GM18505 (cell line): ENCODE measurements around the gene FOSL2.

ENCODE experiments used
- ATAC-seq: cut with Tn5 transposase; IDR thresholded peaks from one replicate; pipeline ENCODE4 v1.9.1; 2021; ENCODE audit not compliant: unreplicated experiment
- POLR2A ChIP-seq: IDR thresholded peaks from 4 replicates; pipeline ENCODE4 v1.6.1; 2011; ENCODE audit warnings: borderline replicate concordance; ENCODE audit not compliant: insufficient read depth, insufficient read length; ENCODE audit errors: extremely low read depth

FOSL2 gene

GRCh38 chr2:28411956-28412609, 19.4 kb downstream of the FOSL2 start:
- no peak for ATAC-seq
- no peak for TF ChIP-seq POLR2A

GRCh38 chr2:28412625-28413151, 20.0 kb downstream of the FOSL2 start:
- TF ChIP-seq POLR2A, result no peak
- no peak for ATAC-seq

DNA sequence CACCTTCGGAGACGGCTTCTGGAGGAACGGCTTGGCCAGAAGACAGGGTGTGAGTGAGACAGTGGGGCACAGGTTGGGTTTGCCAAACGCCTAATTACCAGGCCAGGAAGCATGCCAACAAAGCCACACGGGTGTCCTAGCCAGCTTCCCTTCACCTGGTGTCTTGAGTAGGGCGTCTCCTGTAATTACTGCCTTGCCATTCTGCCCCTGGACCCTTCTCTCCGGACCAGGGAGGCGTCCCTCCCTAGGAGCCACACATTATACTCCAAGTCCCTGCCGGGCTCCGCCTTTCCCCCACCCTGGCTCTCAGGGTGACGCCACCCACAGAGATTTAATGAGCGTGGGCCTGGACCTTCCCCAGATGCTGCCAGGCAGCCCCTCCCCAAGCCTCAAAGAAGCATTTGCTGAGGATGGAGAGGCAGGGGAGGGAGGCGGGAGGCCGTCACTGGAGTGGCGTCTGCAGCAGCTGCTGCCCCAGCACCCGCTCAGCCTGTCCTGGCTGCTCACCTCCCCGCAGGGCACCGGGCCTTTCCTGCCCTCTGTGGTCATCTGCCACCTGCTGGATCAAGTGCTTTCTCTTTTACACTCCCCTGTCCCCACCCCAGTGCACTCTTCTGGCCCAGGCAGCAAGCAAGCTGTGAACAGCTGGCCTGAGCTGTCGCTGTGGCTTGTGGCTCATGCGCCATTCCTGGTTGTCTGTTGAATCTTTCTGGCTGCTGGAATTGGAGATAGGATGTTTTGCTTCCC, 20.7 kb downstream of the FOSL2 start:
- ATAC-seq, result no peak
- no peak for TF ChIP-seq POLR2A

DNA sequence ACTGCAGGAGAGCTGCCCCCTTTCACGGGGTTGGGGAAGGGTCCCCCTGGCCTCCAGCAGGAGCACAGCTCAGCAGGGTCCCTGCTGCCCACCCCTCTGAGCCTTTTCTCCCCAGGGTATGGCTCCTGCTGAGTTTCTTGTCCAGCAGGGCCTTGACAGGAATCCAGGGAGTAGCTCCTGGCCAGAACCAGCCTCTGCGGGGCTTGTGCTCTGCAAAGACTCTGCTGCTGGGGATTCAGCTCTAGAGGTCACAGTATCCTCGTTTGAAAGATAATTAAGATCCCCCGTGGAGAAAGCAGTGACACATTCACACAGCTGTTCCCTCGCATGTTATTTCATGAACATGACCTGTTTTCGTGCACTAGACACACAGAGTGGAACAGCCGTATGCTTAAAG, 21.2 kb downstream of the FOSL2 start:
- no peak for ATAC-seq
- TF ChIP-seq POLR2A, result no peak

DNA sequence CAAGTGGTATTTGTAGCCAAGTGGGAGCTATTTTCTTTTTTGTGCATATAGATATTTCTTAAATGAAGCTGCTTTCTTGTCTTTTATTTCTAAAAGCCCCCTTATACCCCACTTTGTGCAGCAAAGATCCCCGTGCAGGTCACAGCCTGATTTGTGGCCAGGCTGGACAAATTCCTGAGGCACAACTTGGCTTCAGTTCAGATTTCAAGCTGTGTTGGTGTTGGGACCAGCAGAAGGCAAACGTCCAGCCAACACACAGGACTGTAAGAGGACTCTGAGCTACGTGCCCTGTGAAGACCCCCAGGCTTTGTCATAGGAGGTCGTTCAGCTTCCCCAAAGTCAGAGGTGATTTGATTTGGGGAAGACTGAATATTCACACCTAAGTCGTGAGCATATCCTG, 21.9 kb downstream of the FOSL2 start:
- no peak for TF ChIP-seq POLR2A
- ATAC-seq, result no peak

DNA sequence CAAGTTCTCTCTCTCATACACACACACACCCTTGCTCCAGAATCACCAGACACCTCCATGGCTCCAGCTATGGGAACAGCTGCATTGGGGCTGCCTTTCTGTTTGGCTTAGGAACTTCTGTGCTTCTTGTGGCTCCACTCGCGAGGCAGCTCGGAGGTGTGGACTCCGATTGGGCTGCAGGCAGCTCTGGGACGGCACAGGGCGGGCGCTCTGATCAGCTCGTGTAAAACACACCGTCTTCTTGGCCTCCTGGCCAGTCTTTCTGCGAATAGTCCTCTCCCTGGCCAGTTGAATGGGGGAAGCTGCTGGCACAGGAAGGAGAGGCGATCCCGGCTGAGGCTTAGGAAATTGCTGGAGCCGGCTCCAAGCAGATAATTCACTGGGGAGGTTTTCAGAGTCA, 22.4 kb downstream of the FOSL2 start:
- TF ChIP-seq POLR2A, result no peak
- ATAC-seq, result no peak

- ATAC-seq, result no peak
- TF ChIP-seq POLR2A, result no peak
Measured at GRCh38 chr2:28415715-28416114, 23.1 kb downstream of the FOSL2 start.

DNA sequence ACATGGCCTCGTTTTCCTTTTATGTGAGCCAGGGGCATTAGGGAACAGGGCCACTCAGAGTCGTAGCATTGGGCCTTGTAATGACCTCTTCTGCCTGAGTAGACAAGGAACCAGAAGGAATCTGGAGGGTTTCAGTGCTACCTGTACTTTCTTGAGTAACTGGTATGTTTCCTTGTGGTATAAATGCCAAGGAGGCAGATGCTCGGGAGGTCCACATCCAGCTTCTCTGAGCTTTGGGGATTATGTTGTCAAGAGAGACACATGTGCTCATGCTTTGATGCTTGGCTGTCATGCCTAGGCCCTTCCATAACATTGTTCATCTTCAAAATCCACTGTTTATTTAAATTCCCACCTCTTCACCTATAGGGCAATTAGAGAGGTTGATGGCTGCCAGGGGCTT, 26.3 kb downstream of the FOSL2 start:
- no peak for ATAC-seq

GRCh38 chr2:28419443-28420270, 27.0 kb downstream of the FOSL2 start:
- no peak for TF ChIP-seq POLR2A
- no peak for ATAC-seq

More for the DNA sequence above, 26.3 kb downstream of the FOSL2 start:
- TF ChIP-seq POLR2A, result no peak

- no peak for ATAC-seq
- TF ChIP-seq POLR2A, result no peak
Measured at GRCh38 chr2:28420722-28421121, 28.1 kb downstream of the FOSL2 start.

GRCh38 chr2:28422908-28423741, 30.5 kb downstream of the FOSL2 start:
- ATAC-seq, result no peak
- no peak for TF ChIP-seq POLR2A

GRCh38 chr2:28423856-28424605, 31.4 kb downstream of the FOSL2 start:
- no peak for TF ChIP-seq POLR2A
- no peak for ATAC-seq
